MM.1S (cell line): Measurements from ENCODE around the gene FARP1.

Experiments
- CTCF ChIP-seq: fragments of 300-600 bp; sonication (generic); IDR thresholded peaks from 2 replicates; pipeline ENCODE4 v1.5.1; 2016; ENCODE audit warnings: antibody characterized with exemption, low read length, mixed read lengths
- EZH2 ChIP-seq: fragments of 300-600 bp; sonication (generic); optimal IDR thresholded peaks from 2 replicates; pipeline ENCODE3; 2017; ENCODE audit warnings: low read depth, mild to moderate bottlenecking, antibody characterized with exemption, low read length, mixed read lengths
- EZH2phosphoT487 ChIP-seq: fragments of 300-600 bp; sonication (generic); IDR thresholded peaks from 2 replicates; pipeline ENCODE4 v1.6.1; 2018; ENCODE audit warnings: antibody characterized with exemption, low read length

GRCh38 chr13:98447130-98447529 is 304.2 kb downstream of the FARP1 start:
- no peak for TF ChIP-seq CTCF
- TF ChIP-seq EZH2phosphoT487 = no peak
- no peak for TF ChIP-seq EZH2
